HepG2 (cell line): ENCODE data around the gene ACSS2. TPM values are rescaled to one million over a fixed set of nuclear protein-coding genes. Genes with fewer than 3 reads are reported as not detected.

Experiments used
- ATAC-seq: fragments of 200-7000 bp; cut with Tn5 transposase; 3 replicates; pipeline ENCODE4 v1.9.1; 2020; ENCODE audit warnings: mild to moderate bottlenecking, moderate library complexity
- BruUV-seq: library from RNA; stranded (reverse); fragments of 400-500 nt; replicated peaks from 2 replicates; lab custom pipeline; 2021; lab: Mats Ljungman, UMichigan
- CTCF ChIA-PET: fragments of 300-600 bp; formaldehyde crosslinking; extraction: SDS; loops from one replicate; lab custom pipeline; 2021; ENCODE audit warnings: low total read pairs, inconsistent platforms, low intra/inter-chr PET ratio; lab: Yijun Ruan, JAX
- POLR2A ChIA-PET: fragments of 350-600 bp; sonication (Branson Sonifier 250); formaldehyde crosslinking; loops from one replicate; lab custom pipeline; 2020; ENCODE audit warnings: antibody characterized with exemption, inconsistent platforms; lab: Yijun Ruan, JAX
- DNase-seq: peaks from one replicate; pipeline ENCODE4 v3.0.0-alpha.2; 2015; ENCODE audit warnings: low spot score
- FAIRE-seq: peaks from 3 replicates; lab custom pipeline; 2011; peaks lifted over from hg19 to GRCh38; lab: Jason Lieb, UNC
- H2AFZ ChIP-seq: one replicate; pipeline ENCODE4 v1.6.1; 2011; ENCODE audit warnings: low read length, inconsistent platforms
- H3K27ac ChIP-seq: fragments of 300-600 bp; 3 replicates; pipeline ENCODE4 v1.8.0; 2011; ENCODE audit warnings: mixed run types, mild to moderate bottlenecking, mixed read lengths, low read length, inconsistent platforms; ENCODE audit not compliant: insufficient read depth; ENCODE audit errors: extremely low read length
- H3K27me3 ChIP-seq, 2 experiments: fragments of 200-600 bp in 1 of 2; 2 replicates in 1 of 2; 3 replicates in 1 of 2; pipeline versions ENCODE4 v1.6.0 to v1.8.0; 2011; ENCODE audit warnings: low read length in 2 of 2, mild to moderate bottlenecking in 2 of 2, moderate library complexity in 2 of 2, inconsistent platforms in 1 of 2; ENCODE audit not compliant: insufficient read depth in 2 of 2, control insufficient read depth in 1 of 2
- H3K36me3 ChIP-seq, 2 experiments: fragments of 200-600 bp in 1 of 2; replicated peaks in 1 of 2; 2 replicates in 1 of 2; 3 replicates in 1 of 2; pipeline versions ENCODE4 v1.5.1 to v1.8.0; 2011; ENCODE audit warnings: low read length in 2 of 2, inconsistent platforms in 1 of 2; ENCODE audit not compliant: insufficient read depth in 2 of 2, control insufficient read depth in 1 of 2
- H3K4me1 ChIP-seq: 2 replicates; pipeline ENCODE4 v1.5.1; 2012; ENCODE audit warnings: low read length, inconsistent platforms; ENCODE audit not compliant: insufficient read depth
- H3K4me2 ChIP-seq: 2 replicates; pipeline ENCODE4 v1.6.0; 2011; ENCODE audit warnings: low read depth, low read length, inconsistent platforms
- H3K4me3 ChIP-seq, 3 experiments: fragments of 200-600 bp in 1 of 3; sonication (generic), shearing (Covaris generic) in 1 of 3; replicated peaks in 1 of 3; 2 replicates each; pipeline ENCODE4 v1.5.1; 2011 to 2016; ENCODE audit warnings: low read length in 3 of 3, inconsistent platforms in 2 of 3, low read depth in 2 of 3, mild to moderate bottlenecking in 2 of 3, control low read depth in 1 of 3, mixed read lengths in 1 of 3; ENCODE audit not compliant: insufficient read depth in 1 of 3
- H3K79me2 ChIP-seq: one replicate; pipeline ENCODE4 v1.6.1; 2011; ENCODE audit warnings: low read length, inconsistent platforms; ENCODE audit not compliant: insufficient read depth
- H3K9ac ChIP-seq: 2 replicates; pipeline ENCODE4 v1.6.0; 2011; ENCODE audit warnings: mild to moderate bottlenecking, low read depth, low read length, inconsistent platforms; ENCODE audit not compliant: insufficient read depth
- H3K9me3 ChIP-seq: 2 replicates; pipeline ENCODE4 v1.5.1; 2012; ENCODE audit warnings: mild to moderate bottlenecking, low read length
- H4K20me1 ChIP-seq: 2 replicates; pipeline ENCODE4 v1.6.0; 2011; ENCODE audit warnings: inconsistent platforms, mild to moderate bottlenecking, low read length, moderate library complexity; ENCODE audit not compliant: insufficient read depth
- JUNB ChIP-seq: sonication (generic); formaldehyde crosslinking; IDR thresholded peaks from 2 replicates; pipeline ENCODE4 v1.8.0; 2022; ENCODE audit warnings: missing genetic modification reagents, mild to moderate bottlenecking, borderline replicate concordance
- PHF21A ChIP-seq: sonication (generic); formaldehyde crosslinking; IDR thresholded peaks from 2 replicates; pipeline ENCODE4 v1.5.0; 2020; ENCODE audit warnings: mild to moderate bottlenecking, missing genetic modification reagents
- TOE1 ChIP-seq: sonication (generic); formaldehyde crosslinking; IDR thresholded peaks from 2 replicates; pipeline ENCODE4 v1.4.0; 2020; ENCODE audit warnings: mild to moderate bottlenecking, missing genetic modification reagents
- ZNF121 ChIP-seq: sonication (generic); formaldehyde crosslinking; IDR thresholded peaks from 2 replicates; pipeline ENCODE4 v1.5.0; 2020; ENCODE audit warnings: mild to moderate bottlenecking, missing genetic modification reagents
- WGBS: methylation state at CpG from one replicate; pipeline ENCODE4 v1.1.6; 2017; ENCODE audit warnings: low lambda C conversion rate; 5-methylcytosine and 5-hydroxymethylcytosine counted together
- in situ Hi-C: cut with HindIII; loops from 2 replicates; pipeline ENCODE4 v1.10.0; 2017; ENCODE audit warnings: low pct_unique_long_range_greater_than_20kb; ENCODE audit not compliant: extremely low pct_ligation_motif_present
- intact Hi-C: fragments of 100-400 bp; cut with micrococcal nuclease; formaldehyde crosslinking; loops from one replicate; pipeline ENCODE4 v1.10.0; 2022; ENCODE audit not compliant: unreplicated experiment
- polyA plus RNA-seq, 8 experiments: library from polyadenylated mRNA; depleted of rRNA in 3 of 8; stranded (reverse) in 7 of 8; unstranded in 1 of 8; fragments of >200 nt; fragmentation: Illumina TruSeq in 4 of 8; extraction: Trizol in 4 of 8; gene quantifications; 2 replicates each; pipeline versions ENCODE4 v1.2.1 to v1.2.3, GENCODE V29; 2011 to 2016; ENCODE audit warnings: low read depth in 4 of 8, missing spikeins in 1 of 8, mixed read lengths in 1 of 8; ENCODE audit not compliant: insufficient read depth in 1 of 8
- total RNA-seq, 5 experiments: library from RNA; depleted of rRNA; stranded (reverse); fragments of >200 nt; fragmentation: Illumina TruSeq; extraction: Trizol; gene quantifications; 2 replicates each; pipeline ENCODE4 v1.2.3, GENCODE V29; 2016; ENCODE audit warnings: low read depth in 1 of 5
- TF ChIP-seq, protein P1 (sequence below): sonication (generic); formaldehyde crosslinking; IDR thresholded peaks from 2 replicates; pipeline ENCODE4 v1.8.0; 2022; ENCODE audit warnings: missing genetic modification reagents, mild to moderate bottlenecking, inconsistent platforms, borderline replicate concordance
- TF ChIP-seq, protein P2 (sequence below): sonication (generic); formaldehyde crosslinking; IDR thresholded peaks from 2 replicates; pipeline ENCODE4 v1.4.0; 2020; ENCODE audit warnings: mild to moderate bottlenecking, missing genetic modification reagents

The ACSS2 gene
- total and polyA plus RNA-seq, 2 of the 13 experiments (the other 11 are each of a cell fraction or from before 2014, with no cell fraction given): 72.8 to 89.7 TPM

DNA sequence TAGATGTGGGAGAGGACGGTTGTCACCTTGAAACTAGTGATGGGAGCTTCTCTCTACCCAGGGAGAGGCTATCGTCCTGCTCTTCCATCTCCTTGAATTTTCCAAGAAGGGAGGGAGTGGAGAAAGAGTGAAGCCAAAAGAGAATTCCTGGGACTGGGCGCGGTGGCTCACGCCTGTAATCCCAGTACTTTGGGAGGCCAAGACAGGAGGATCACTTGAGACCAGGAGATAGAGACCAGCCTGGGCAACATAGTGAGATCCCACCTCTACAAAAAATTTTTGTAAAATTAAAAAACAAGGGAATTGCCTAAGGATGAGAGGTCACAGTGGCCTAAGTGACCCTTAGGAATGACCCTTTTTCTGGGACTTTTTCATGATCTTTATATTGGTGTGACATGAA lies 88.1 kb downstream of the ACSS2 start:
- Histone ChIP-seq H2AFZ (no peak overlapping the region), H3K4me2 (no peak overlapping the region), H4K20me1 (no peaks in the 10 kb centered on the region), H3K9me3 (no peaks in the 10 kb centered on the region), H3K36me3 (no peaks in the 10 kb centered on the region)
- POLR2A ChIA-PET: no interaction called here
- FAIRE-seq (no peak), ATAC-seq (no peak)
- BruUV-seq: no TSS peak
- in situ Hi-C loops: no loop called here
- TF ChIP-seq ZNF121 (CRISPR knock-in tag) (peak; percentile 60; the same call in 1 of the 2 replicates), JUNB (CRISPR knock-in tag) (no peak)
- TF ChIP-seq, all 625 proteins: peak for 1
- no peak overlapping the region for H3K4me3 ChIP-seq
- 66% methylated on average over 5 of the region's 5 CpGs for WGBS
- CTCF ChIA-PET: no interaction called here
- H3K9ac ChIP-seq: no peak overlapping the region
- no peak for DNase-seq
- H3K27me3 ChIP-seq: peaks cover 0 to 6% of the 10 kb centered on the region in 2 experiments; a peak in 1 of 5 replicates
- no peak overlapping the region for H3K27ac ChIP-seq
- intact Hi-C loops: no loop called here
- H3K4me1 ChIP-seq: peaks cover 26% of the 10 kb centered on the region
- no peaks in the 10 kb centered on the region for H3K79me2 ChIP-seq

DNA sequence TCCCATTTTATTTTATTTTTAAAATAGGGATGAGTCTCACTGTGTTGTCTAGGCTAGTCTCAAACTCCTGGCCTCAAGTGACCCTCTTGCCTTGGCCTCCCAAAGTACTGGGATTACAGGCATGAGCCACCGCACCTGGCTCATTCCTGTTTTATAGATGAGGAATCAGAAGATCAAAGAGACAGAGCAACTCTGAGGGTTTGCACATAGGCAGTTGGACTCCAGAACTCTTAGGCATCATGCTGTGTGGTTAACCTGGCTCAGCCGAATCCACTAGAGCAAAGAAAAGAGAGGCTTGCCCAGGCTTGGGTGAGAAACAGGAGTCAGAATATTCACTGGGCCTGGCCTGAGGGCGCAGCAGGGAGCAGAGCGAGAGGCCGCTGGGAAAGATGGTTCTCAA lies 88.6 kb downstream of the ACSS2 start:
- in situ Hi-C loops: no loop called here
- Histone ChIP-seq H3K4me2 (no peak overlapping the region), H3K9me3 (no peaks in the 10 kb centered on the region), H3K4me1 (peaks cover 26% of the 10 kb centered on the region), H3K36me3 (no peaks in the 10 kb centered on the region), H3K27ac (no peak overlapping the region), H3K9ac (no peak overlapping the region)
- no TSS peak for BruUV-seq
- TF ChIP-seq, protein P1, sequence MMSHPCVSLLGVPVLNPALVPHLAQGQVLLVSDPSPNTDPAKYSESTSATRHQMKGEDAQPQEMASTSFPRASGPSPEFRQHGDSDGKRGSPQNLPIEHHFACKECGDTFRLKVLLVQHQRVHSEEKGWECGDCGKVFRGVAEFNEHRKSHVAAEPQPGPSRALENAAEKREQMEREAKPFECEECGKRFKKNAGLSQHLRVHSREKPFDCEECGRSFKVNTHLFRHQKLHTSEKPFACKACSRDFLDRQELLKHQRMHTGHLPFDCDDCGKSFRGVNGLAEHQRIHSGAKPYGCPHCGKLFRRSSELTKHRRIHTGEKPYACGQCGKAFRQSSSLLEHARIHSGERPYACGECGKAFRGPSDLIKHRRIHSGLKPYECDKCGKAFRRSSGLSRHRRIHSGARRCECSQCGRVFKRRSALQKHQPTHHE (CRISPR knock-in tag): no peak
- TF ChIP-seq TOE1 (CRISPR knock-in tag) (no peak), PHF21A (no peak)
- TF ChIP-seq, protein P2, sequence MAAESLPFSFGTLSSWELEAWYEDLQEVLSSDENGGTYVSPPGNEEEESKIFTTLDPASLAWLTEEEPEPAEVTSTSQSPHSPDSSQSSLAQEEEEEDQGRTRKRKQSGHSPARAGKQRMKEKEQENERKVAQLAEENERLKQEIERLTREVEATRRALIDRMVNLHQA (CRISPR knock-in tag): no peak
- TF ChIP-seq, all 625 proteins: peak for 0
- intact Hi-C loops: no loop called here
- no peak overlapping the region for H2AFZ ChIP-seq
- FAIRE-seq (no peak), ATAC-seq (no peak), DNase-seq (no peak)
- H3K79me2 ChIP-seq: no peaks in the 10 kb centered on the region
- no peak overlapping the region for H3K4me3 ChIP-seq
- WGBS: 48% methylated on average over 5 of the region's 5 CpGs
- CTCF ChIA-PET: no interaction called here
- POLR2A ChIA-PET: no interaction called here
- H3K27me3 ChIP-seq: peaks cover 0 to 9% of the 10 kb centered on the region in 2 experiments; a peak in 2 of 5 replicates
- no peaks in the 10 kb centered on the region for H4K20me1 ChIP-seq
